HEK293T (cell line): ENCODE results near the gene SLCO4A1.

Experiments
- ARNT ChIP-seq: fragments of 450-650 bp; IDR thresholded peaks from 2 replicates; pipeline ENCODE4 v1.6.1; 2017; ENCODE audit warnings: mild to moderate bottlenecking
- BHLHE40 ChIP-seq: fragments of 450-650 bp; IDR thresholded peaks from 2 replicates; pipeline ENCODE4 v1.6.1; 2016; ENCODE audit warnings: mild to moderate bottlenecking, moderate library complexity, borderline replicate concordance
- CTBP1 ChIP-seq: fragments of 450-650 bp; IDR thresholded peaks from 2 replicates; pipeline ENCODE4 v1.6.1; 2016; ENCODE audit warnings: borderline replicate concordance
- ELF4 ChIP-seq: fragments of 450-650 bp; IDR thresholded peaks from 2 replicates; pipeline ENCODE4 v1.6.1; 2017; ENCODE audit warnings: antibody characterized with exemption
- FOXM1 ChIP-seq: fragments of 450-650 bp; IDR thresholded peaks from 2 replicates; pipeline ENCODE4 v1.6.1; 2017; ENCODE audit warnings: mild to moderate bottlenecking, borderline replicate concordance
- HDGF ChIP-seq: fragments of 450-650 bp; IDR thresholded peaks from 2 replicates; pipeline ENCODE4 v1.6.1; 2017; ENCODE audit warnings: antibody characterized with exemption, borderline replicate concordance
- SUZ12 ChIP-seq: fragments of 450-650 bp; IDR thresholded peaks from 2 replicates; pipeline ENCODE4 v1.6.1; 2016; ENCODE audit warnings: mild to moderate bottlenecking
- ZNF384 ChIP-seq: fragments of 450-650 bp; IDR thresholded peaks from 2 replicates; pipeline ENCODE4 v1.6.1; 2016

GRCh38 chr20:62717933-62718332, 75.6 kb downstream of the SLCO4A1 start:
- TF ChIP-seq ELF4 (no peak), SUZ12 (no peak), FOXM1 (no peak), BHLHE40 (no peak), ARNT (no peak), ZNF384 (no peak), HDGF (no peak), CTBP1 (no peak)
